ENCODE results near the gene PCDHGB4. TPM values are rescaled to one million over a fixed set of nuclear protein-coding genes. Genes with fewer than 3 reads are reported as not detected.

PCDHGB4 gene
- polyA plus RNA-seq, 2 of the 4 experiments (the other 2 are of a cell fraction): 0.90 to 1.5 TPM

- TF ChIP-seq ELK1 (IDR thresholded peaks at IDR 0.05; ENCODE audit: low read depth, low read length) (no peak), BHLHE40 (IDR thresholded peaks at IDR 0.05; ENCODE audit: low read depth, low read length) (no peak), NPAS2 (CRISPR knock-in tag; IDR thresholded peaks at IDR 0.05; ENCODE audit: borderline replicate concordance) (no peak), SREBF2 (IDR thresholded peaks at IDR 0.05) (no peak)
These were observed 31.8 kb downstream of the PCDHGB4 start (continued) for GRCh38 chr5:141419074-141419880.

- ChIA-PET POLR2A (no interaction called here), CTCF (interaction anchor here (1.1 to 1.8 kb wide), 7 partner anchors 9 to 143 kb away, joined by 3 to 7 read pairs (median 4); partner anchors contain the start of genes PCDHGA12, PCDHGA5 and PCDHGB6)
- TF ChIP-seq SMC3 (IDR thresholded peaks at IDR 0.05) (no peak), E2F6 (IDR thresholded peaks at IDR 0.05; ENCODE audit: borderline replicate concordance, low read depth) (no peak), RAD21 (conservative IDR thresholded peaks at IDR 0.05 in 1 of 2, IDR thresholded peaks at IDR 0.05 in 1 of 2) (peak in 1 of 2 experiments; percentile 32; a peak in 2 of 5 replicates), KDM1A (IDR thresholded peaks at IDR 0.05; ENCODE audit: low read depth) (no peak), RARB (CRISPR knock-in tag; IDR thresholded peaks at IDR 0.05) (no peak), CEBPB (IDR thresholded peaks at IDR 0.05) (no peak)
- Histone ChIP-seq H3K4me2 (no peak within 1 kb of the TSS), H3K4me1 (no peaks in the 10 kb centered on the region), H3K27ac (no peak within 1 kb of the TSS), H3K4me3 (no peak within 1 kb of the TSS), H3K9me3 (peaks cover 68% of the 10 kb centered on the region)
- no peak for FAIRE-seq
- peak in 1 of 2 experiments; percentile 14 for DNase-seq (ENCODE audit: low read depth in 1 of 2, low spot score in 1 of 2)
- no peak for ATAC-seq
- 76% methylated on average over 42 of the region's 42 CpGs for WGBS (ENCODE audit: missing lambda C conversion rate)
These were observed 33.5 kb downstream of the PCDHGB4 start, which contains the start of gene PCDHGA11 for GRCh38 chr5:141420855-141421488. Gene PCDHGA11 (plus strand): TSS chr5:141421051. CDS start chr5:141421228, 177 bp downstream.

DNA sequence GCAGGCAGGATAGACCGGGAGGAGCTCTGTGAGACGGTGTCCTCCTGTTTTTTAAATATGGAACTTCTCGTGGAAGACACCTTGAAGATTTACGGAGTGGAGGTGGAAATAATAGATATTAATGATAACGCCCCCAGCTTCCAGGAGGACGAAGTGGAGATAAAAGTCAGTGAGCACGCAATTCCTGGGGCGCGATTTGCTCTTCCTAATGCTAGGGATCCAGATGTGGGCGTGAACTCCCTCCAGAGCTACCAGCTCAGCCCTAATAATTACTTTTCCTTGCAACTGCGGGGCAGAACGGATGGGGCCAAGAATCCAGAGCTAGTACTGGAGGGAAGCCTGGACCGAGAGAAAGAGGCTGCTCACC is 34.0 kb downstream of the PCDHGB4 start:
- no peak for TF ChIP-seq HEYL (CRISPR knock-in tag; IDR thresholded peaks at IDR 0.05)
- no peak for TF ChIP-seq ZFP36 (IDR thresholded peaks at IDR 0.05; ENCODE audit: borderline replicate concordance, partially characterized antibody)
- TF ChIP-seq CTCF (IDR thresholded peaks at IDR 0.05): no peak
- no peak for TF ChIP-seq HOXB13 (CRISPR knock-in tag; IDR thresholded peaks at IDR 0.05; ENCODE audit: low read depth)
- no peak for TF ChIP-seq HMGXB4 (CRISPR knock-in tag; IDR thresholded peaks at IDR 0.05; ENCODE audit: borderline replicate concordance)
- TF ChIP-seq EP300 (IDR thresholded peaks at IDR 0.05): no peak
- no peak for TF ChIP-seq CBX2 (IDR thresholded peaks at IDR 0.05; ENCODE audit: borderline replicate concordance, low read depth)
- TF ChIP-seq, protein P1, sequence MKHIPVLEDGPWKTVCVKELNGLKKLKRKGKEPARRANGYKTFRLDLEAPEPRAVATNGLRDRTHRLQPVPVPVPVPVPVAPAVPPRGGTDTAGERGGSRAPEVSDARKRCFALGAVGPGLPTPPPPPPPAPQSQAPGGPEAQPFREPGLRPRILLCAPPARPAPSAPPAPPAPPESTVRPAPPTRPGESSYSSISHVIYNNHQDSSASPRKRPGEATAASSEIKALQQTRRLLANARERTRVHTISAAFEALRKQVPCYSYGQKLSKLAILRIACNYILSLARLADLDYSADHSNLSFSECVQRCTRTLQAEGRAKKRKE (CRISPR knock-in tag; IDR thresholded peaks at IDR 0.05; ENCODE audit: low read depth): no peak
- no peak for TF ChIP-seq BHLHE40 (IDR thresholded peaks at IDR 0.05; ENCODE audit: low read depth, low read length)
- TF ChIP-seq ZC3H11A (IDR thresholded peaks at IDR 0.05): no peak
- TF ChIP-seq NPAS2 (CRISPR knock-in tag; IDR thresholded peaks at IDR 0.05; ENCODE audit: borderline replicate concordance): no peak
- no peak for TF ChIP-seq CHD2 (IDR thresholded peaks at IDR 0.05; ENCODE audit: low read length, partially characterized antibody)
- TF ChIP-seq EHF (CRISPR knock-in tag; IDR thresholded peaks at IDR 0.05): no peak
- no peak for TF ChIP-seq SMC3 (IDR thresholded peaks at IDR 0.05)
- no peak for TF ChIP-seq RAD21 (conservative IDR thresholded peaks at IDR 0.05 in 1 of 2, IDR thresholded peaks at IDR 0.05 in 1 of 2)
- TF ChIP-seq USF2 (IDR thresholded peaks at IDR 0.05): no peak
- 47% methylated on average over 13 of the region's 13 CpGs for WGBS (ENCODE audit: missing lambda C conversion rate)
- ChIA-PET POLR2A (no interaction called here), CTCF (interaction anchor here (1.1 to 1.8 kb wide), 7 partner anchors 9 to 143 kb away, joined by 3 to 7 read pairs (median 4); partner anchors contain the start of genes PCDHGA12, PCDHGA5 and PCDHGB6)
- no peak for DNase-seq (ENCODE audit: low read depth in 1 of 2, low spot score in 1 of 2)
- H3K4me1 ChIP-seq: no peaks in the 10 kb centered on the region
- no peak overlapping the region for H3K4me2 ChIP-seq
- FAIRE-seq: no peak
- no peak for ATAC-seq
- H3K27ac ChIP-seq: no peak overlapping the region
- H3K4me3 ChIP-seq: no peak overlapping the region
- peaks cover 73% of the 10 kb centered on the region for H3K9me3 ChIP-seq
